B cell (primary cell): ENCODE measurements around the gene KHDC3L.

Experiments used
- EZH2 ChIP-seq: IDR thresholded peaks from 2 replicates; pipeline ENCODE4 v1.6.1; 2012; ENCODE audit warnings: borderline replicate concordance, low read depth, mild to moderate bottlenecking, moderate library complexity, low read length; ENCODE audit not compliant: insufficient read depth, poor library complexity, severe bottlenecking
- TF ChIP-seq, protein P1 (sequence below): fragments of 200-600 bp; IDR thresholded peaks from one replicate; pipeline ENCODE4 v1.8.0; 2022; ENCODE audit warnings: antibody characterized with exemption, mild to moderate bottlenecking

DNA sequence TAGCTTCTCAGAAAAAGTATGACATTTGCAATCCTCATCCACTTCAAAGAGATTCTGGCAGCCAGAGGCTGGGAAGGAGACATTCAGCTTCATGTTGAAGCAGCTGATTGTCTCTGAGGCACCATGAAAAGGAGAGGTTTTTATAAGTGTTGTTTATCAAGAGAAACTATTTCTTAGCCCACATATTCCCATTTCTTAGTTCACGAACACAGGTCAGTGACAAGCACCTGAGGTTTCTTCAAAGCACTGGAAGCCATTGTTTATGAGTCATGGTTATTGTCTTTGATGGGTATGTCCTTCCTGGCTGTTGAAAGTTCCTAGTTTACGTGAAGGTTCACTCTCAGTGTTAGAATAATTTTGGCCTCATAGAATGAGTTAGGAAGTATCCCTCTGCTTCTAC lies 29.2 kb downstream of the KHDC3L start:
- TF ChIP-seq, protein P1, sequence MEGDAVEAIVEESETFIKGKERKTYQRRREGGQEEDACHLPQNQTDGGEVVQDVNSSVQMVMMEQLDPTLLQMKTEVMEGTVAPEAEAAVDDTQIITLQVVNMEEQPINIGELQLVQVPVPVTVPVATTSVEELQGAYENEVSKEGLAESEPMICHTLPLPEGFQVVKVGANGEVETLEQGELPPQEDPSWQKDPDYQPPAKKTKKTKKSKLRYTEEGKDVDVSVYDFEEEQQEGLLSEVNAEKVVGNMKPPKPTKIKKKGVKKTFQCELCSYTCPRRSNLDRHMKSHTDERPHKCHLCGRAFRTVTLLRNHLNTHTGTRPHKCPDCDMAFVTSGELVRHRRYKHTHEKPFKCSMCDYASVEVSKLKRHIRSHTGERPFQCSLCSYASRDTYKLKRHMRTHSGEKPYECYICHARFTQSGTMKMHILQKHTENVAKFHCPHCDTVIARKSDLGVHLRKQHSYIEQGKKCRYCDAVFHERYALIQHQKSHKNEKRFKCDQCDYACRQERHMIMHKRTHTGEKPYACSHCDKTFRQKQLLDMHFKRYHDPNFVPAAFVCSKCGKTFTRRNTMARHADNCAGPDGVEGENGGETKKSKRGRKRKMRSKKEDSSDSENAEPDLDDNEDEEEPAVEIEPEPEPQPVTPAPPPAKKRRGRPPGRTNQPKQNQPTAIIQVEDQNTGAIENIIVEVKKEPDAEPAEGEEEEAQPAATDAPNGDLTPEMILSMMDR, result no peak
- TF ChIP-seq EZH2, result no peak
